Activated T-cell treated with anti-CD3 and anti-CD28 coated beads, Interleukin-2, amount 50 U/mL, for 72 hours (primary cell): ENCODE results near the gene KCNQ1. TPM values are rescaled to one million over a fixed set of nuclear protein-coding genes. Genes with fewer than 3 reads are reported as not detected.

Source experiments
- ATAC-seq, 2 donors: fragments of 150-1000 bp; cut with Tn5 transposase; replicated peaks in 1 of 2; 2 replicates each; pipeline ENCODE4 v1.10.0; 2021; ENCODE audit warnings: moderate library complexity in 2 of 2, mild to moderate bottlenecking in 1 of 2
- DNase-seq, 2 donors: peaks; one replicate each; pipeline ENCODE4 v3.0.0; 2021 to 2022; ENCODE audit warnings: mixed read lengths in 1 of 2
- H3K27ac Mint-ChIP-seq: one replicate; pipeline ENCODE4 v1.8.0; 2022; ENCODE audit warnings: mild to moderate bottlenecking, moderate library complexity, mixed read lengths
- H3K27me3 Mint-ChIP-seq: one replicate; pipeline ENCODE4 v1.8.0; 2022; ENCODE audit warnings: low read depth, mixed read lengths
- H3K36me3 Mint-ChIP-seq, 2 donors: one replicate each; pipeline ENCODE4 v1.8.0; 2022; ENCODE audit warnings: mixed read lengths in 2 of 2, mild to moderate bottlenecking in 1 of 2; ENCODE audit not compliant: insufficient read depth in 2 of 2
- H3K4me1 Mint-ChIP-seq: one replicate; pipeline ENCODE4 v1.8.0; 2022; ENCODE audit warnings: low read depth, mixed read lengths
- H3K4me3 Mint-ChIP-seq, 2 donors: one replicate each; pipeline ENCODE4 v1.8.0; 2022; ENCODE audit warnings: mild to moderate bottlenecking in 2 of 2, mixed read lengths in 2 of 2, moderate library complexity in 2 of 2
- H3K9me3 Mint-ChIP-seq, 2 donors: one replicate each; pipeline ENCODE4 v1.8.0; 2022; ENCODE audit warnings: mixed read lengths in 2 of 2
- total RNA-seq, 2 donors: library from RNA; stranded (reverse); gene quantifications; one replicate each; pipeline ENCODE4 v1.2.3, GENCODE V29; 2022

KCNQ1 gene
- total RNA-seq, 2 donors from 2014 or later: 11.4 TPM

DNA sequence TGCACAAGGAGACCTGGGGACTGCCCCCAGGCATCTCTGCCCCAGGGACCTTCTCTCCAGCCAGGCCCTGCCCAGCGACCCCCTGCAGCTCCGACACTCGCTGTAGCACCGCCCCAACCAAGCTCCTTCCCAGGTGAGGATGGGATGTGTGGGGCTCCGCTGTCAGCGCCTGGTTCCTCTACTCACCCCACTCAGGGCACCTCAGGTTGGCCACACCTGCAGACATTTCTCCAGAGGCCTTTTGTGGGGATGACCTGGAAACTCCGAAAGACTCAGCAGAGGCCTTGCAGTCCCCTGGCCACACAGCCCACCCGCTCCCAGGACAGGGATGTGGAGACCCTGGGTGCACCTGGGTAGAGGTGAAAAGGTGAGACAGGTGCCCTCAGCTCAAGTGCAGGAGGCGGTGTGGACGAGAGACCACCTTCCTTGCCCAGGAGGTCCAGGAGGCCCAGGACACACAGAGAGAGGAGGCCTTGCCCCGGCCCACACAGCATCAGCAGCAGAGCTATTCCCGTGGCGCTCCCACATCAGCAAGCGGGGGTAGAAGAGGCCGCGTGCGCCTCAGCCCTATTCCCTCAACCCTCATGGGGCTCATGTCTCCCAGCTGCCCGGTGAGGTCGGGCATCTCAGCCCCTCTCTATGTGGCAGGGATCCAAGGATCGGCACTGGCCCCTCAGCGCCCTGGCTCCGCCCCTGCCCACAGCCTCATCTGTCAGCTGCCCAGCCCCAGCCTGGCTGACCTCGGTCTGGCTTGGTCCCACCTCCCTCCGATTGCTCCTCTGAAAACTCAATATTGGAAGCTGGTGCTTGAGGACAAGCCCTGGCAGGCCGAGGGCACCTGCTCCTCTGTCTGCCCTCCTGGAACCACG is 21.4 kb upstream of the KCNQ1 start:
- H3K27ac Mint-ChIP-seq: no peak overlapping the region
- ATAC-seq (no peak), DNase-seq (no peak)
- H3K4me1 Mint-ChIP-seq: no peaks in the 10 kb centered on the region
- H3K4me3 Mint-ChIP-seq: no peak overlapping the region
- no peaks in the 10 kb centered on the region for H3K9me3 Mint-ChIP-seq
- H3K27me3 Mint-ChIP-seq: no peaks in the 10 kb centered on the region
- H3K36me3 Mint-ChIP-seq: no peaks in the 10 kb centered on the region

DNA sequence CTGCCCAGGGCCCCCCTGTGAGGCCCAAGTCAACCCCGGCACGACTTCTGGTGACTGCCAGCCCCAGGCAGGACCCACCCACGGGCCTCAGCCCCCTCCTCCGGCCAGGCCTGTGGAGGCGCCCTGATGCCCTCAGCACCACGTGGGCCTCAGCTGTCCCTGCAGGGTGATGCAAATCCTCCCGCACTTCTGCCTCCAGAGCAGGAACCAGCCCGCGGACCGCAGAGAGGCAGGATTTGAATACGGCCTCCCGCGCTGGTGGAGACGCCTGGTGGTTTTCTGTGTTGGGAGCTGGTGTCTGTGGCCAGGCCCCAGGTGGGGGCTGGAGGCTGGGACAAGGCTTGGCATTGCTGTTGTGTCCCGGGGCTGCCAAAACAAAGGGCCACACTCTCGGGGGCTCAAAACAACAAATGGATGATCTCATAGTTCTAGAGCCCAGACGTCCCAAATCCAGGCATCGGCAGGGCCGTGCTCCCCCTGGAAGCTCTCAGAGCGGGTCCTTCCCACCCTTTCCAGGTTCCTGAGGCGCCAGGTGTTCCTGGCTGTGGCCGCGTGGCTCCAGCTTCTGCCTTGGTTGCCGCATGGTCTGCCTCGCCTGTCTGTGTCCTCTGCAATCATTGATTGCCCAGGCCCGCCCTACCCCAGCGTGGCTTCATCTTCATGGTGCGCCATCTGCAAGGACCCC is 19.9 kb upstream of the KCNQ1 start:
- no peaks in the 10 kb centered on the region for H3K4me1 Mint-ChIP-seq

DNA sequence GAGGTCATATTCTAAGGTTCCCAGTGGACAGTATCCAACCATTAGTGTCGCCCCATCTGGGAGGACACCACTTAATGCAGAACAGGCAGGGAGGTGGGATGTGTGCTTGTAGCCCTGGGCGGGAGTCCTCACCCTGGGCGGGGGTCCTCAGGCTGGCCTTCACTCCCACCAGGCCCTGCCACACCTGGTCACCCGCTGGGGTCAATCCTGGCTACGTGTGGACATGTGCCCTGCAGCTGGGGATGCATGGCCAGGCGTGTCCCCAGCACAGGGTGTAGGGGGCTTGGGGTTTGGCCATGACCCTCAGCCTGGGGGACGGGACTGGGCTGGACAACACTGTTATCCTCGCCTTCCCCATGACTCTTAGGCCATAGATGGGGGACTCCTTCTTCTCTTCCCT is 19.3 kb upstream of the KCNQ1 start:
- Mint-ChIP-seq H3K27me3 (no peaks in the 10 kb centered on the region), H3K9me3 (no peaks in the 10 kb centered on the region), H3K36me3 (no peaks in the 10 kb centered on the region), H3K27ac (no peak overlapping the region), H3K4me3 (no peak overlapping the region), H3K4me1 (no peaks in the 10 kb centered on the region)
- DNase-seq (no peak), ATAC-seq (no peak)

More for the DNA sequence above, 19.9 kb upstream of the KCNQ1 start:
- H3K36me3 Mint-ChIP-seq: no peaks in the 10 kb centered on the region
- no peaks in the 10 kb centered on the region for H3K9me3 Mint-ChIP-seq
- H3K4me3 Mint-ChIP-seq: no peak overlapping the region
- ATAC-seq (no peak), DNase-seq (no peak)
- H3K27me3 Mint-ChIP-seq: no peaks in the 10 kb centered on the region
- H3K27ac Mint-ChIP-seq: no peak overlapping the region

DNA sequence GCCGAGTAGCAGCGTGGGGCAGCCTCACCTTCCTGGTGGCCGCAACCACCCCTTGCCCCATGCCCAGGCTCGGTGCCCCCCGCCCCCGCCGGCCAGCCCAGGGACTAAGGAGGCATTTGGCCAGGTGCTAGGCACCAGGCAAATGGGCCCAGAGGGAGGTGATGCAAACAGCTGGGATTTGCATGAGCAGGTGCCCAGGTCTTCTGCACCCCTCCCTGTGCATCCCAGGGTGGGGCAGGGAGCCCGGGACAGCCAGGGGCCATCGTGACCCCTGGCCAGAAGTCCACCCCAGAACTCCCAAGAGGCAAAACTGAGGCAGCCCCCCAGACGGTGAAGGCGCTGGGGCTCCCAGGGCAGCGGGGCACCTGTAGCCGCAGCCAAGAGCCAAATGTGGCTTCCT is 18.6 kb upstream of the KCNQ1 start:
- no peak for DNase-seq
- no peak for ATAC-seq
- Mint-ChIP-seq H3K4me1 (no peaks in the 10 kb centered on the region), H3K27ac (no peak overlapping the region), H3K4me3 (no peak overlapping the region), H3K9me3 (peaks cover 2% of the 10 kb centered on the region in 2 donors), H3K27me3 (no peaks in the 10 kb centered on the region), H3K36me3 (no peaks in the 10 kb centered on the region)

DNA sequence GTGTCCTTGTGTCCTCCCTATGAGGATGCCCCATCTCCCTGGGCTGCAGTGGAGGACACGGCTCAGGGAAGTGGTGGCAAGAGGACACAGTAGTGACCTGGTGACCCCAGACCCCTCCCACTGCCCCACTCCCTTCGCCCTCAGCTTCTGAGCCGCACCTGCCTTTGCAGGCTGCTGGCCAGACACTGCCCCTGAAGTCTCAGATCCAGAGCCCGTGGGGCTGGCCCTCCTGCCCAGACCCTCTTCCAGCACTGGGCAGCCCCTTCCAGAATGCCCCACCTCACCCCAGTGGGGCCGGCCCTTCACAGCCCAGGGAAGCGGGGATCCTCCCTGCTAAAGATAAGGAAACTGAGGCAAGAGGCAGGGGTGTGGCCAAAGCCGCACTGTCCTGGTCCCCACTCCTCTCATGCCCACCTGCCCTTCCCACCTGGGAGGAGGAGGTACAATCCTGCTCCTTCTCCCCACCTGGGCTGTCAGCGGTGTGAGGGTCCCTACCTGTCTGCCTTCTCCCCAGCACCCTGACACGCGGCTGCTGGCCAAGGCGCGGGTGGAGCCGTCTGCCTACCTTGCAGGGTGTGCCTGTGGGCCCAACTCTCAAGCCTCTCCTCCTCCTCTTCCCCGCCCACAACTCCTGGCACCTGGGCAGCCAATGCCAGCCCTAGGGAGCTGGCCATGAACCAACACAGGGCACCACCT is 17.8 kb upstream of the KCNQ1 start:
- no peaks in the 10 kb centered on the region for H3K36me3 Mint-ChIP-seq
- no peak for DNase-seq
- no peaks in the 10 kb centered on the region for H3K4me1 Mint-ChIP-seq
- H3K9me3 Mint-ChIP-seq: peaks cover 2% of the 10 kb centered on the region in 2 donors
- H3K27me3 Mint-ChIP-seq: no peaks in the 10 kb centered on the region
- H3K27ac Mint-ChIP-seq: no peak overlapping the region
- ATAC-seq: no peak
- H3K4me3 Mint-ChIP-seq: no peak overlapping the region

DNA sequence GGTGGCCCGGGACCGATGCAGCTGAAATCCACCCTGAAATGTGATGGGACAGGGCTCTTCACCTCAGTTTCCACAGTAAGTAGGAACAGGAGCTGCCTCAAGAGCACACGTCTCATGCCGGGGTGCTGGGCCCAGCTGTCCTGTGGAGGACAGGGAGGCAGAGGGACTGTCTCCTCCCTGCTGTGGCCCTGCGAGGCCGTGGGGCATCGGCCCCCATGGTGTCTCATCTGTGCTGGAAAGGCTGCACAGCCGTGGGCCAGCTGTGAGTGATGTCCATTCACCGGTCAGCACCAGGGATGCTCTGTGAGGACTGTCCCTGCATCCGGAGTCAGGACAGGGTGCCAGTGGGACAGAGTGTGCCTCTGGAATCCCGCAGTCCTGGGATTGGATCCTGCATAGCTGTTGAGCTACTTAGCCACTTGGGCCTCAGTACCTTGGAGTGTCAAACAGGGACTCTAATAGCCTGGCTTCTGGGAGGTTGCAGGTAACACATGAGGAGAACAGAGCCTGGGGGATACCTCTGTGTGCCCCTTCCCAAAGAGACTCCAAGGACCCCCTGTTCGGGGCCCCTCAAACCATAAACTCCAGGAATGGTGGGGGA is 17.0 kb upstream of the KCNQ1 start:
- peak; percentile 20 to 27 for ATAC-seq
- H3K4me3 Mint-ChIP-seq: no peak overlapping the region
- no peaks in the 10 kb centered on the region for H3K36me3 Mint-ChIP-seq
- no peaks in the 10 kb centered on the region for H3K27me3 Mint-ChIP-seq
- H3K9me3 Mint-ChIP-seq: peaks cover 2% of the 10 kb centered on the region in 2 donors
- H3K4me1 Mint-ChIP-seq: no peaks in the 10 kb centered on the region
- no peak for DNase-seq
- no peak overlapping the region for H3K27ac Mint-ChIP-seq

DNA sequence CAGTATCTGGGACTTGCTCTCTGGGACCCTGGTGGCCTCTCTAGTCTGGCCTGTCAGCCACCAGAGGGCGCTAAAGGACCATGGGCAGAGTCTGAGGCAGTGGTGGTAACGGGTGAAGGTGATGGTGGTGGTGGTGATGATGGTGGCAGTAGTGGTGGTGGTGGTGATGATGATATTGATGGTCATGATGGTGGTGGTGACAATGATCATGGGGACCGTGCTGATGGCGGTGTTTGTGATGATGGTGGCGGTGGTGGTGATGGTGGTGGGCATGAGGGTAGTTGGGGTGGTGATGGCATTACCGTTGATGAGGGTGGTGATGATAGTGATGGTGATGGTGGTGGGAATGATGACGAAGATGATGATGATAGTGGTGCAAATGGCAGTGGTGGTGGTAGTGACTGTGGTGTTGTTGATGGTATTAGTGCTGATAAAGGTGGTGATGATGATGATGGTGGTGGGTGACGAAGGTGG is 16.4 kb upstream of the KCNQ1 start:
- Mint-ChIP-seq H3K27me3 (no peaks in the 10 kb centered on the region), H3K4me3 (no peak overlapping the region), H3K9me3 (peaks cover 2% of the 10 kb centered on the region in 2 donors), H3K36me3 (no peaks in the 10 kb centered on the region), H3K4me1 (no peaks in the 10 kb centered on the region), H3K27ac (no peak overlapping the region)
- DNase-seq (peak; percentile 85 to 90), ATAC-seq (peak; percentile 88 to 92)

DNA sequence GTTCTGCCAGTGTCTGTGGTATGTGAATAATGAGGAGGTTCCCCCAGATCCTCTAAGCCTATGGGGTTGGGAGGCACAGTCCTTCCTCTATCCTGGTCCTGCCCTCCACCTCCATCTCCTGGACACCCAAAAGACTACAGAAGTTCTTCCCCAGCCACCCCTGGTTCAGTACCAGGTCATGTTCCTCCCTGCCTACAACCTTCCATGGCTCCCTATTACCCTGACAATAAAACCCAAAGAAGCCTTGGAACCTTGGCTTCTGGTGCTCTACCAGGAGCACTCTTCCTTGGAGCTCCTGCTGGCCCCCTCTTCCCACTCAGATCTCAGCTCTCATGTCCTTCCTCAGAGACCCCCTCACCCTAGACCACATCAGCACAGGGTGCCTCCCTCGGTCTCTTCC is 13.4 kb upstream of the KCNQ1 start:
- no peaks in the 10 kb centered on the region for H3K27me3 Mint-ChIP-seq
- no peak overlapping the region for H3K4me3 Mint-ChIP-seq
- no peaks in the 10 kb centered on the region for H3K4me1 Mint-ChIP-seq
- DNase-seq (no peak), ATAC-seq (no peak)
- H3K36me3 Mint-ChIP-seq: no peaks in the 10 kb centered on the region
- no peak overlapping the region for H3K27ac Mint-ChIP-seq
- H3K9me3 Mint-ChIP-seq: peaks cover 2% of the 10 kb centered on the region in 2 donors

DNA sequence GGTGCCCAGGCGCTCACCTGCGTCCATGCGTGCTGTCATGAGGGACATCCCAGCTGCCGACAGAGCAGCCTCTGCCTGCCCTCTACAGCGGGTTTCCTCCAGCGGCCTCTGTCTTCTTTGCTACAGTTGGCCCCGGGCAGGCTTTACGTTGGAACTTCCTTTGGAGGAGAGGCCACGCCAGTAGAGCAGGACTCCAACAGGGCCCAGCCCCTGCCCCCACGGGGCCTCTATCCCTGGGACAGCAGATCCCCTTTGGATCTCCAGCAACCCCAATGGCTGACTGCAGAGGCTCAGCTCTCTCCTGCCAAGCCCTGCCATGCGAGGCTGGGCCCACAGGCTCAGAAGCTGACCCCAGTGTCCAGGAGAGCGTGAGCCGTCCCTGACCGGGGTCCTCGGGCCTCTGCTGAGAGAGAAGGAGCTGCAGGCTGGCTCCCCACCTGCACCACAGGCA is 12.6 kb upstream of the KCNQ1 start:
- no peak overlapping the region for H3K4me3 Mint-ChIP-seq
- no peaks in the 10 kb centered on the region for H3K4me1 Mint-ChIP-seq
- peaks cover 2% of the 10 kb centered on the region in 2 donors for H3K9me3 Mint-ChIP-seq
- no peaks in the 10 kb centered on the region for H3K36me3 Mint-ChIP-seq
- ATAC-seq (no peak), DNase-seq (no peak)
- no peaks in the 10 kb centered on the region for H3K27me3 Mint-ChIP-seq
- H3K27ac Mint-ChIP-seq: no peak overlapping the region

DNA sequence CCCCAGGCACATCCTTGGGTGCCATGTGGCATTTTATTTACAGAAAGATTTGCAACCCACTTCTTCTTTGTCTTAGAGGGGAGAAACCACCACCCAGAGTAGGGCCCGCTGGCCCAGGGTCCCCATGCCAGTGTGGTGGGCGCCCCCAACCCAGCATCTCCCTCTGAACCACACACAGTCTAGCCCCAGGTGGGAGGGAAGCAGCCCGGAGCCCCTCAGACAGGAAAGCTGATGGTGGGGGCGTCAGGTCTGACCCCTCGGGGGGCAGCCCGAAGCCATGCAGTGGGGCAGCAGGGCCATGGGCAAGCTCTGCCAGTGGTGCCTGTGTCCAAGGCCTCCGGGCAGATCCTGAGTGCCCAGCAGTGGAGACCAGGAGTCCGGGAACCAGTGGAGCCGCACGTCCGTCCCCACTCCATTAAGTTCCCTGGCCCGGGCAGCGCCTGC is 12.2 kb upstream of the KCNQ1 start:
- ATAC-seq: no peak
- Mint-ChIP-seq H3K4me3 (no peak overlapping the region), H3K4me1 (no peaks in the 10 kb centered on the region), H3K27me3 (no peaks in the 10 kb centered on the region), H3K36me3 (no peaks in the 10 kb centered on the region), H3K27ac (no peak overlapping the region), H3K9me3 (peaks cover 2% of the 10 kb centered on the region in 2 donors)
- DNase-seq: no peak

DNA sequence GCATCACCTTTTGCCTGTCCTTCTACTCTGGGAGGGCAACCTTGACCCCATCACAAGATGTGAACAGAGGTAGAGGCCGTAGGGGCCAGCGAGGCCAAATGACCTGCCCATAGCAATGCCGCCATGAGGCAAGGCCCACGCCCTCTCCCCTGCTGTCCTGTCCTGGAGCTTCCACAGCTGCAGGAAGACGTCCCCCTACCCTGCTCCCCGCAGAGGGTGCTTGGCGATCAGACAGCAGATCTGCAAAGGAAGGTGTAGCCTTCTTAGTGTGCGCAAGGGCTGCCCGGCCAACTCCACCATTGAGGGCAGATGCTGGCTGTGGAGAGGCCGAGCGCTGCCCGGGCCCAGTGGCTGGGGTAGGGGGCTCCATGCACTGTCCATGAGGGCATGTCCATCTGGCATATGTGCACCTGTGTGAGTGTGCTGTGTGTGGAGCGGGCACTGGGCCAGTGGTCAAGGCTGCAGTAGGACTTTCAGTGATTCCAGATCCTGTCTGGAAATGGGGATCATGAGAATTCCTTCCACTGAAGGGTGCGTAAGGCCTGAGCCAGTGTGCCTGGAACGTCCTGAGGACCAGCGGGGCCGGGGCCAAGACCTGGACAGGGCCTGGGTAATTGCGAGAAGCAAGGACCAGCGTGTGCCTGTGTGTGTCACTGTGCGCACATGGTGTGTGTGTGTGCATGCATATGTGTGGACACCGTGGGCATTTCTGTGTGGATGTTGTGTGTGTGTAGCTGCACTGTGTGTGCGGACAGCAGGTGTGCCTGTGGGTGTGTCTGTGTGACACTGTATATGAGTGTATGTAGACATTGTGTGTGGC is 11.5 kb upstream of the KCNQ1 start:
- ATAC-seq: no peak
- Mint-ChIP-seq H3K36me3 (no peaks in the 10 kb centered on the region), H3K9me3 (peaks cover 2% of the 10 kb centered on the region in 2 donors), H3K27me3 (no peaks in the 10 kb centered on the region), H3K4me1 (no peaks in the 10 kb centered on the region), H3K27ac (no peak overlapping the region), H3K4me3 (no peak overlapping the region)
- no peak for DNase-seq

DNA sequence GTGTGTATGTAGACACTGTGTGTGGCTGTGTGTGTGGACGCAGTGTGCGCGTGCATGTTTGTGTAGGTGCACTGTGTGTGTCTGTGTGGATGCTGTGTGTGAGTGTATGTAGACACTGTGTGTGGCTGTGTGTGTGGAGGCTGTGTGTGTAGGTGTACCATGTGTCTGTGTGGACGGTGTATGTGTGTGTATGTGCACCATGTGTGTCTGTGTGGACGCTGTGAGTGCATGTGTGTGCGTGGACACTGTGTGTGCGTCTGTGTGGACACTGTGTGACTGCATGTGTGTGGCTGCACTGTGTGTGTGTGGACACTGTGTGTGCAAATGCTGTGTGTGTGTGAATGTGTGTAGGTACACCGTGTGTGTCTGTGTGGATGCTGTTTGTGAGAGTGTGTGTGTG is 10.8 kb upstream of the KCNQ1 start:
- DNase-seq (no peak), ATAC-seq (no peak)

More for the DNA sequence above, 10.8 kb upstream of the KCNQ1 start:
- Mint-ChIP-seq H3K27me3 (no peaks in the 10 kb centered on the region), H3K9me3 (peaks cover 2% of the 10 kb centered on the region in 2 donors), H3K27ac (no peak overlapping the region), H3K4me1 (no peaks in the 10 kb centered on the region), H3K36me3 (no peaks in the 10 kb centered on the region), H3K4me3 (no peak overlapping the region)
